Measurements from ENCODE around the gene WDR48.

DNA sequence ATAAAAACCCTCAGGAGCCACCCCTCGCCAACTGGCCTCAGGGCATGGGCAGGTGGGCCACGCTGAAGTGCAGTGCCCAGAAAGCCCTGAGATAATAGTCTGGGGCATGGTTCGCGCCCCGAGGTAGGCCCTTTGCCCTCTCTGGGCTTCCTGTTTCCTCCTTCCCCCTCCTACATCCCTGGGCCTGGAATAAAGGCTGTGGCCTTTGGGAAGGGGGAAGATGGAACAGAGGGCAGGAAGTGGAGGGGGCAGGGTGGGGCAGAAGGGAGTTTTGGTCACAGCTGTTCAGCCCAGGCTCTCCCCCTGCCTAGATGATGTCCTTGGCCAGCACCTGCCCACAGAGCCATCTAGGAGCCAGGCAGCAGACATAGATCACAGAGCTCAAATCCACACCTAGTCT is 90.3 kb downstream of the WDR48 start:
- TF ChIP-seq, protein P1, sequence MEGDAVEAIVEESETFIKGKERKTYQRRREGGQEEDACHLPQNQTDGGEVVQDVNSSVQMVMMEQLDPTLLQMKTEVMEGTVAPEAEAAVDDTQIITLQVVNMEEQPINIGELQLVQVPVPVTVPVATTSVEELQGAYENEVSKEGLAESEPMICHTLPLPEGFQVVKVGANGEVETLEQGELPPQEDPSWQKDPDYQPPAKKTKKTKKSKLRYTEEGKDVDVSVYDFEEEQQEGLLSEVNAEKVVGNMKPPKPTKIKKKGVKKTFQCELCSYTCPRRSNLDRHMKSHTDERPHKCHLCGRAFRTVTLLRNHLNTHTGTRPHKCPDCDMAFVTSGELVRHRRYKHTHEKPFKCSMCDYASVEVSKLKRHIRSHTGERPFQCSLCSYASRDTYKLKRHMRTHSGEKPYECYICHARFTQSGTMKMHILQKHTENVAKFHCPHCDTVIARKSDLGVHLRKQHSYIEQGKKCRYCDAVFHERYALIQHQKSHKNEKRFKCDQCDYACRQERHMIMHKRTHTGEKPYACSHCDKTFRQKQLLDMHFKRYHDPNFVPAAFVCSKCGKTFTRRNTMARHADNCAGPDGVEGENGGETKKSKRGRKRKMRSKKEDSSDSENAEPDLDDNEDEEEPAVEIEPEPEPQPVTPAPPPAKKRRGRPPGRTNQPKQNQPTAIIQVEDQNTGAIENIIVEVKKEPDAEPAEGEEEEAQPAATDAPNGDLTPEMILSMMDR (optimal IDR thresholded peaks at IDR 0.05 in 1 of 3, IDR thresholded peaks at IDR 0.05 in 1 of 3, conservative IDR thresholded peaks at IDR 0.05 in 1 of 3; ENCODE audit: extremely low read depth in 1 of 3, insufficient read depth in 2 of 3, low read length in 3 of 3) = no peak
- TF ChIP-seq EZH2 (IDR thresholded peaks at IDR 0.05; ENCODE audit: low read length) = no peak
